GM23248 (cell line): ENCODE data around the gene ZNF133. TPM values are rescaled to one million over a fixed set of nuclear protein-coding genes. Genes with fewer than 3 reads are reported as not detected.
"Not testable (repeated sequence)": the region's sequence is repeated elsewhere in the genome, so short reads cannot be mapped to it uniquely, and the experiment has no call there.

ENCODE experiments used
- DNase-seq: peaks from one replicate; pipeline ENCODE4 v3.0.0-alpha.2; 2015
- H2AFZ ChIP-seq: fragments of 200-600 bp; sonication (generic); 2 replicates; pipeline ENCODE4 v1.6.1; 2016; ENCODE audit warnings: antibody characterized with exemption
- H3F3A ChIP-seq: fragments of 200-600 bp; sonication (generic); 2 replicates; pipeline ENCODE4 v1.6.1; 2016; ENCODE audit warnings: mild to moderate bottlenecking, antibody characterized with exemption, mixed run types; ENCODE audit not compliant: insufficient read depth
- H3K27ac ChIP-seq: fragments of 200-600 bp; sonication (generic); 2 replicates; pipeline ENCODE4 v1.5.1; 2016; ENCODE audit warnings: mild to moderate bottlenecking
- H3K27me3 ChIP-seq: fragments of 200-600 bp; sonication (generic); replicated peaks from 2 replicates; pipeline ENCODE4 v1.6.1; 2016; ENCODE audit warnings: mild to moderate bottlenecking; ENCODE audit not compliant: insufficient read depth
- H3K36me3 ChIP-seq: fragments of 200-600 bp; sonication (generic); 2 replicates; pipeline ENCODE4 v1.6.1; 2016; ENCODE audit warnings: low read depth, mild to moderate bottlenecking
- H3K4me1 ChIP-seq: fragments of 200-600 bp; sonication (generic); 2 replicates; pipeline ENCODE4 v1.6.1; 2016; ENCODE audit warnings: mild to moderate bottlenecking; ENCODE audit not compliant: insufficient read depth
- H3K4me2 ChIP-seq: fragments of 200-600 bp; sonication (generic); one replicate; pipeline ENCODE4 v1.6.1; 2016; ENCODE audit warnings: mild to moderate bottlenecking; ENCODE audit not compliant: unreplicated experiment
- H3K4me3 ChIP-seq: fragments of 200-600 bp; sonication (generic); 2 replicates; pipeline ENCODE4 v1.5.1; 2016; ENCODE audit warnings: mild to moderate bottlenecking
- H3K79me2 ChIP-seq: fragments of 200-600 bp; sonication (generic); 2 replicates; pipeline ENCODE4 v1.6.1; 2016; ENCODE audit warnings: mild to moderate bottlenecking; ENCODE audit not compliant: insufficient read depth
- H3K9ac ChIP-seq: fragments of 200-600 bp; sonication (generic); 2 replicates; pipeline ENCODE4 v1.6.1; 2016; ENCODE audit warnings: mild to moderate bottlenecking
- H3K9me2 ChIP-seq: fragments of 200-600 bp; sonication (generic); 2 replicates; pipeline ENCODE4 v1.6.1; 2016; ENCODE audit warnings: mixed run types, mild to moderate bottlenecking, moderate library complexity; ENCODE audit not compliant: insufficient read depth
- H3K9me3 ChIP-seq: fragments of 200-600 bp; sonication (generic); one replicate; pipeline ENCODE4 v1.6.1; 2017; ENCODE audit warnings: low read depth
- H4K20me1 ChIP-seq: fragments of 200-600 bp; sonication (generic); 2 replicates; pipeline ENCODE4 v1.6.0; 2016; ENCODE audit not compliant: insufficient read depth
- EZH2 ChIP-seq: fragments of 200-600 bp; sonication (generic); IDR thresholded peaks from 2 replicates; pipeline ENCODE4 v1.6.1; 2018; ENCODE audit warnings: antibody characterized with exemption, mild to moderate bottlenecking; ENCODE audit not compliant: insufficient read depth, poor library complexity, severe bottlenecking
- EZH2phosphoT487 ChIP-seq: fragments of 200-600 bp; sonication (generic); IDR thresholded peaks from 2 replicates; pipeline ENCODE4 v1.6.1; 2018; ENCODE audit warnings: antibody characterized with exemption, moderate library complexity, mild to moderate bottlenecking, low read depth; ENCODE audit not compliant: insufficient read depth
- WGBS, 2 experiments: methylation state at CpG; one replicate each; pipeline ENCODE4 v1.1.6; 2015 to 2017; ENCODE audit warnings: low lambda C conversion rate in 2 of 2, low coverage in 1 of 2; ENCODE audit errors: missing lambda C conversion rate in 2 of 2; 5-methylcytosine and 5-hydroxymethylcytosine counted together
- in situ Hi-C: fragments of 300-500 bp; cut with MboI; formaldehyde crosslinking; loops from 2 replicates; pipeline ENCODE4 v1.15.0; 2020
- polyA plus RNA-seq: library from polyadenylated mRNA; unstranded; fragments of >200 nt; fragmentation: Nextera tagmentation; extraction: Ambion mirVana; gene quantifications from 2 replicates; pipeline ENCODE4 v1.2.1, GENCODE V29; 2016
- total RNA-seq: library from RNA; depleted of rRNA; stranded (reverse); fragments of >200 nt; shearing (Covaris generic); gene quantifications from 2 replicates; pipeline ENCODE4 v1.2.3, GENCODE V29; 2014

ZNF133 gene
- total and polyA plus RNA-seq, 2 experiments from 2014 or later: 11.3 to 17.9 TPM

DNA sequence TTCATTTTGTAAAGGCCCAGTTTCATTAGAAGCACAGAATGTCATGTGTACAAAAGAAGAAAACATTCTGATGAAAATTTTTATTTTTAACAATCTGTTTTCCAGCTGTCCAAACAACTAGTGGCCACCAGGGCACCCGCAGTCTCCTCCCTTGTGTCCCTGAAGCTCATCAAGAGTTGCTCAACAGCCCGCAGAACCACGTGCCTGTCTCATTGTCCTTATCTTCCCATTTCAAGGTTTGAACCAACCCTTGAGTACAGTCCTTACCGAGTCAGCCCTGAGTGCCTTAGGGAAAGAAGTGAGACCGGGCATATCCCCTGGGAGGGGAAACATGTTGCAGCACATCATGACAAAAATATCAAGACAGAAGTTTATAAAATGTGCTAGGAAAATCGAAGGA lies 15.9 kb upstream of the ZNF133 start:
- no peaks in the 10 kb centered on the region for H3K9me2 ChIP-seq
- H3K4me3 ChIP-seq: no peak overlapping the region
- no peak overlapping the region for H3K9ac ChIP-seq
- H3K4me1 ChIP-seq: no peaks in the 10 kb centered on the region
- no peaks in the 10 kb centered on the region for H3K36me3 ChIP-seq
- no peak for TF ChIP-seq EZH2phosphoT487
- peak; percentile 51 for DNase-seq
- H3K9me3 ChIP-seq: no peaks in the 10 kb centered on the region
- in situ Hi-C loops: loop anchor here (25.0 kb wide), 1 partner anchor 235 kb away; no protein-coding TSS in a partner anchor
- peaks cover 17% of the 10 kb centered on the region; the same call in 1 of the 2 replicates for H3K27me3 ChIP-seq
- no peak overlapping the region for H3K27ac ChIP-seq
- H3K79me2 ChIP-seq: no peaks in the 10 kb centered on the region
- H4K20me1 ChIP-seq: no peaks in the 10 kb centered on the region
- no peak overlapping the region for H2AFZ ChIP-seq
- H3F3A ChIP-seq: no peaks in the 10 kb centered on the region
- no peak overlapping the region for H3K4me2 ChIP-seq
- WGBS, 2 experiments: 11 to 16% methylated on average over 6 of the region's 6 CpGs

DNA sequence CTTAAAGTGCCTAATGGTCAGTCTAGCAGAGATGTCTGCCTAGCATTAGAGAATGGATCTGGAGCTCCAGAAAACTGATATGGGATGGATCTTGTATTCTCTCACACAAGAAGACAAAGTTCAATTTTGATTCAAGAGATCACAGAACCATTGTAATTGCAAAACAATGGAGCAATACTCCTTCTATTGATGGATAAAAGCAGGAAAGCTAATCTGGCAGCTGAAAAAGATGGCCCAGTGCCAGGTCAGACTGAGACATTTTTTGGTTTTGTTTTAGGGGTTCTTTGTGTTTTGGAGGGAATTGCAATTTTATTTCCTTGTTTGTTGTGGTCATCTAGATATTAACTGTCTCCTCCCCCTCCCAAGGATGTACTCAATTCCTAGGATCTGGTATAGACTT lies 14.6 kb upstream of the ZNF133 start:
- Histone ChIP-seq H3K4me3 (no peak overlapping the region), H3K27me3 (0 out of 2 replicates have a peak, but pooled peaks cover 12% of the 10 kb centered on the region), H3K4me1 (no peaks in the 10 kb centered on the region), H2AFZ (no peak overlapping the region), H3K36me3 (no peaks in the 10 kb centered on the region), H3F3A (no peaks in the 10 kb centered on the region), H3K9ac (no peak overlapping the region), H3K79me2 (no peaks in the 10 kb centered on the region), H3K27ac (no peak overlapping the region), H4K20me1 (no peaks in the 10 kb centered on the region), H3K9me3 (no peaks in the 10 kb centered on the region), H3K4me2 (no peak overlapping the region), H3K9me2 (no peaks in the 10 kb centered on the region)
- TF ChIP-seq EZH2: no peak
- TF ChIP-seq EZH2phosphoT487: no peak
- no peak for DNase-seq
- in situ Hi-C loops: loop anchor here (25.0 kb wide), 1 partner anchor 236 kb away; no protein-coding TSS in a partner anchor

DNA sequence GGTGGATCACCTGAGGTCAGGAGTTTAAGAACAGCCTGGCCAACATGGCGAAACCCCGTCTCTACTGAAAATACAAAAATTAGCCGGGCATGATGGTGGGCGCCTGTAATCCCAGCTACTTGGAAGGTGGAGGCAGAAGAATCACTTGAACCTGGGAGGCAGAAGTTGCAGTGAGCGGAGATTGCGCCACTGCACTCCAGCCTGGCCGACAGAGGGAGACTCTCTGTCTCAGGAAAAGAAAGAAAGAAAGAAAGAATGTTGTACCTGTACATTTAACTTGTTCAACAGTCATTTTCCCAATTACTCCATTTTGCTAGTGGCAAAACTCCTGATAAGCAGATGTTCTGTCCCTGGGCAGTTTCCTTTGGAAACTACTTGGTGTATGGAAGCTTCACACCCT lies 12.4 kb upstream of the ZNF133 start:
- H3K27ac ChIP-seq, DNase-seq, H3F3A ChIP-seq, H3K9ac ChIP-seq, H3K9me2 ChIP-seq, H3K27me3 ChIP-seq, H3K9me3 ChIP-seq, H3K4me2 ChIP-seq, H3K36me3 ChIP-seq, H3K79me2 ChIP-seq, H3K4me1 ChIP-seq, H3K4me3 ChIP-seq, H4K20me1 ChIP-seq: not testable (repeated sequence)
- peak overlapping the region; percentile 58 for H2AFZ ChIP-seq
- 72 to 81% methylated on average over 7 of the region's 7 CpGs for WGBS, 2 experiments
- in situ Hi-C loops: loop anchor here (25.0 kb wide), 2 partner anchors 639 to 764 kb away; no protein-coding TSS in a partner anchor

DNA sequence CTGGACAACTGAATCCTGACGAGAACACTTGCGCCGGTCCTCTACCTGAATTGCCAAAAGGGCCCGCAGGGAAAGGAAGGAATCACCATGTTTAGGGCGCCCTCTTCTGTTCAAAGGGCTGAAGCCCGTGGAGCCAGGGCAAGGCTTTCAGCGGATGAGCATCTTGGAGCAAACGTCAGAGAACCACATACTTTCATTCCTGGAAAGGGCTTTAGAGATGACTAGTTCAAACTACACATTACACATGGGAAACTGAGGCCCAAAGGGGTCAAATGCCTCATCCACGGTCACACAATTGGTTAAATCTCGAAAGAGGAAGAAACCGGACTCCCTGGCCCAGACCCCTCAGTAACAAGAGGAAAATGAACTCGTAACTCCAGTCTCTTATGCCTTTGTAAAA lies 11.5 kb upstream of the ZNF133 start:
- H2AFZ ChIP-seq: peak overlapping the region; percentile 58
- in situ Hi-C loops: loop anchor here (25.0 kb wide), 2 partner anchors 640 to 765 kb away; no protein-coding TSS in a partner anchor
- peak; percentile 88 for DNase-seq
- H3K79me2 ChIP-seq: no peaks in the 10 kb centered on the region
- no peaks in the 10 kb centered on the region for H3K9me3 ChIP-seq
- no peak overlapping the region for H3K9ac ChIP-seq
- no peak overlapping the region for H3K4me2 ChIP-seq
- no peaks in the 10 kb centered on the region for H3K9me2 ChIP-seq
- no peak for TF ChIP-seq EZH2phosphoT487
- no peak for TF ChIP-seq EZH2
- no peaks in the 10 kb centered on the region for H4K20me1 ChIP-seq
- H3F3A ChIP-seq: no peaks in the 10 kb centered on the region
- H3K27ac ChIP-seq: no peak overlapping the region
- no peaks in the 10 kb centered on the region for H3K4me1 ChIP-seq
- H3K36me3 ChIP-seq: no peaks in the 10 kb centered on the region
- H3K4me3 ChIP-seq: no peak overlapping the region
- H3K27me3 ChIP-seq: peaks cover 7% of the 10 kb centered on the region
- 15% methylated on average over 12 of the region's 12 CpGs for WGBS, 2 experiments

DNA sequence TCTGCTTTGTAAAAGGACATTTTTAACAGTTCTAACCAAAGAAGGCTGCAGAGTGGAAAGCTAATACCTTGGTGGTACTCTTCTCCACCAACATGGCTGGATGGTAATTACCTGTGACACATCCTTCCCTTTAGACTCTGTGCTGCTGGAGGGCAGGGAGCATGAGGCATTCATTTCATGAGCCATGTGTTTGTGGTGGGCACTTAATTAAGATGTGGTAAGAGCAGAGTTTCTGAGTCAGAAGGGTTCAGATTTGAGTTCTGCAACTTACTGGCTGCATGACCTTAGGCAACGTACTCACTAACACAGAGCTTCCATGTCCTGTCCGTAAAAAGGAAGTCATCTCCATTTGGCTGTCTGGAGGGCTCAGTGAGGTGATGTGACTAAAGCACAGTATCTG lies 9.1 kb upstream of the ZNF133 start:
- TF ChIP-seq EZH2 (no peak), EZH2phosphoT487 (no peak)
- no peak overlapping the region for H3K4me3 ChIP-seq
- no peak overlapping the region for H2AFZ ChIP-seq
- in situ Hi-C loops: loop anchor here (25.0 kb wide), 2 partner anchors 642 to 767 kb away; no protein-coding TSS in a partner anchor
- H3K79me2 ChIP-seq: no peaks in the 10 kb centered on the region
- no peak overlapping the region for H3K4me2 ChIP-seq
- DNase-seq: peak; percentile 54
- H3K36me3 ChIP-seq: no peaks in the 10 kb centered on the region
- H3K27ac ChIP-seq: no peak overlapping the region
- H4K20me1 ChIP-seq: no peaks in the 10 kb centered on the region
- H3F3A ChIP-seq: no peaks in the 10 kb centered on the region
- no peaks in the 10 kb centered on the region; the same call in none of the 2 replicates for H3K27me3 ChIP-seq
- no peak overlapping the region for H3K9ac ChIP-seq
- H3K9me3 ChIP-seq: no peaks in the 10 kb centered on the region
- H3K9me2 ChIP-seq: no peaks in the 10 kb centered on the region
- no peaks in the 10 kb centered on the region for H3K4me1 ChIP-seq
- 47 to 58% methylated on average over 2 of the region's 2 CpGs for WGBS, 2 experiments
